Lower lobe of right lung (tissue), 2 donors: ENCODE data around the gene NEU1. TPM values are rescaled to one million over a fixed set of nuclear protein-coding genes. Genes with fewer than 3 reads are reported as not detected.
A peak's percentile ranks its signal among the peaks of the same experiment; 100 is the strongest.

Experiments
- ATAC-seq, 2 donors: fragments of 200-7000 bp; cut with Tn5 transposase; one replicate each; pipeline ENCODE4 v1.9.1; 2020 to 2022; ENCODE audit warnings: mild to moderate bottlenecking in 2 of 2, moderate library complexity in 2 of 2
- DNase-seq: peaks from one replicate; pipeline ENCODE4 v3.0.0-alpha.2; 2020
- H3K27ac ChIP-seq: fragments of 200-600 bp; one replicate; pipeline ENCODE4 v1.8.0; 2022
- H3K27me3 ChIP-seq: fragments of 200-600 bp; one replicate; pipeline ENCODE4 v1.8.0; 2022; ENCODE audit warnings: low read depth
- H3K36me3 ChIP-seq: fragments of 200-600 bp; one replicate; pipeline ENCODE4 v1.8.0; 2022; ENCODE audit warnings: mild to moderate bottlenecking
- H3K4me1 ChIP-seq: fragments of 200-600 bp; one replicate; pipeline ENCODE4 v1.8.0; 2022
- H3K4me3 ChIP-seq: fragments of 200-600 bp; one replicate; pipeline ENCODE4 v1.8.0; 2022; ENCODE audit warnings: mild to moderate bottlenecking
- H3K9me3 ChIP-seq: fragments of 200-600 bp; one replicate; pipeline ENCODE4 v1.8.0; 2022
- CTCF ChIP-seq: fragments of 200-600 bp; IDR thresholded peaks from one replicate; pipeline ENCODE4 v1.8.0; 2022; ENCODE audit warnings: antibody characterized with exemption, mild to moderate bottlenecking
- intact Hi-C: fragments of 100-400 bp; cut with DNase I; formaldehyde crosslinking; loops from one replicate; pipeline ENCODE4 v1.11.0; 2022
- total RNA-seq: library from RNA; stranded (reverse); fragmentation: NEBNext Ultra II Directional; extraction: Animal tissue kit (Norgen Biotek cat#: 25700); gene quantifications from one replicate; pipeline ENCODE4 v1.2.1, GENCODE V29; 2021
- donor health status: DM: no; HTN: yes; CAD: no; lungs with severe emphysema.

The NEU1 gene
- total RNA-seq, 1 donor from 2014 or later, result 70.5 TPM

DNA sequence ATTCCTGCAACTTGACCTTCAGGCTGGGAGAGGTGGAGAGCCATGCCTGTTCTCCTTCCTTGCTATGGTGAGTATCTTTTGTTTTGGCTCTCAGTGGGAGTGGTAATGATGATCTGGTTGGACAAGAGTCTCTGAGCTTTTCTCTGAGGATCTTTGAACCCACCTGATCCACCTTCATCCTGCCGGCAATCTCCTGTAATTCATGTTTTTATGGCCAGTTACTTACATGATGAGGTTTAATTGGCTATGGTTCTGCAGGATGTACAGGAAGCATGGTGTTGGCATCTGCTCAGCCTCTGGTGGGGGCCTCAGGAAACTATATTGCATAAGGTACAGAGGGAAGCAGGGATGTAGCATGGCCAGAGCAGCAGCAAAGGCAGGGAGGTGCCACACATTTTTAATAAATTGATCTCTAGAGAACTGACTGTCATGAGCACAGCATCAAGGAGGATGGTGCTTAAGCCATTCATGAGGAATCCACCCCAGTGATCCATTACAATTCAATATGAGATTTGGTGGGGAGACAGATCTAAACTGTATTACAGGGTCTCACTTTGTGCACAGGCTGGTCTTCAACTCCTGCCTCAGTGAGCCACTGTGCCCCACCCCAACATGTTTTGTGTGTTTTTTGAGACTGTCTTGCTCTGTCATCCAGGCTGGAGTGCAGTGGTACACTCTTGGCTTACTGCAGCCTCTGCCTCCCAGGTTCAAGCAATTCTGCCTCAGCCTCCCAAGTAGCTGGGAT, 25.1 kb downstream of the NEU1 start:
- no peak for ATAC-seq

DNA sequence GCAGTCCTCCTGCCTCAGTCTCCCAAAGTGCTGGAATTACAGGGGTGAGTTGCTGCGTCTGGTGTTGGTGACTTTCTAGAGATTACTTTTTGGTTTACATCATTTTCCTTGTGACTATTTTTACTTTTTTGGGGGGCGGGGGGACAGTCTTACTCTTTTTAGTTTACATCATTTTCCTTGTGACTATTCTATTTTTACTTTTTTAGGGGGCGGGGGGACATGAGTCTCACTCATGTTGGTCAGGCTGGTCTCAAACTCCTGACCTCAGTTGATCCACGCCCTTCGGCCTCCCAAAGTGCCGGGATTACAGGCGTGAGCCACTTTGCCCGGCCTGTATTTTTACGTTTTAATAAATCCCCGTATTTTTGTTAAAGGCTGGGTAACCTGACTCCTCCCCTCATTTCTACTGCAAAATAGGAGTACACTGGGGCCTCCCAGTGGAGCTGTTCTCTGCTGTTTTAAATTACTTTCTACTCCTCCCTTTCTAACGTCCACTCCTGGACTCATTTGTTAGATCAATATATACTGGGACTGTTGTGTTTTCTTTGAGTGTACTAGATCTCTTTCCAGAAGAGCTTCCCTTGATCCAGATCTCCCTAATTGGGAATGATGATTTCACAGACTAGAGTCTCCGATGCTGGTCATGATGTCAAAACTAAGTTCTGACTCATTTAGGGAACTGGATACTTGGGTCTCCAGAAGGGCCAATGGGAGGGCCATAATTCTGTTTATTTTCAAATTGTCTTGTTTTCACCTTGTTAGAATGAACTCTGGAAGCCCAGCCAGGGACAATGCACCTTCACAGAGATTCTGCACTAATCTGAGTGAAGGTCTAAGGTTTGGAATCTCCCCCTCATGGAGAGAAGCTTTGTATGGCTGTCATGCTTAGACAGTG, 25.9 kb downstream of the NEU1 start:
- Histone ChIP-seq H3K4me3 (peak overlapping the region; percentile 78), H3K36me3 (peaks cover 50% of the 10 kb centered on the region), H3K9me3 (no peaks in the 10 kb centered on the region), H3K4me1 (peaks cover 59% of the 10 kb centered on the region), H3K27ac (peak overlapping the region; percentile 96), H3K27me3 (no peaks in the 10 kb centered on the region)
- no peak for TF ChIP-seq CTCF
- no peak for ATAC-seq
- DNase-seq, result no peak
- intact Hi-C loops, result loop anchor here (10.0 kb wide), 1 partner anchor 102 kb away; the partner anchor contains the start of gene CLIC1

More for the DNA sequence above, 25.1 kb downstream of the NEU1 start:
- TF ChIP-seq CTCF, result no peak
- peak overlapping the region; percentile 96 for H3K27ac ChIP-seq
- intact Hi-C loops, result loop anchor here (10.0 kb wide), 1 partner anchor 103 kb away; the partner anchor contains the start of gene CLIC1
- no peaks in the 10 kb centered on the region for H3K9me3 ChIP-seq
- peaks cover 55% of the 10 kb centered on the region for H3K4me1 ChIP-seq
- peaks cover 50% of the 10 kb centered on the region for H3K36me3 ChIP-seq
- H3K4me3 ChIP-seq, result peak overlapping the region; percentile 78
- no peak for DNase-seq
- no peaks in the 10 kb centered on the region for H3K27me3 ChIP-seq

GRCh38 chr6:31836047-31836473, 26.6 kb downstream of the NEU1 start:
- H3K4me1 ChIP-seq, result peaks cover 66% of the 10 kb centered on the region
- peak overlapping the region; percentile 78 for H3K4me3 ChIP-seq
- no peak for ATAC-seq
- intact Hi-C loops, result loop anchor here (10.0 kb wide), 1 partner anchor 101 kb away; the partner anchor contains the start of gene CLIC1
- no peaks in the 10 kb centered on the region for H3K9me3 ChIP-seq
- DNase-seq, result no peak
- H3K27ac ChIP-seq, result peak overlapping the region; percentile 96
- peaks cover 46% of the 10 kb centered on the region for H3K36me3 ChIP-seq
- no peaks in the 10 kb centered on the region for H3K27me3 ChIP-seq
- no peak for TF ChIP-seq CTCF

DNA sequence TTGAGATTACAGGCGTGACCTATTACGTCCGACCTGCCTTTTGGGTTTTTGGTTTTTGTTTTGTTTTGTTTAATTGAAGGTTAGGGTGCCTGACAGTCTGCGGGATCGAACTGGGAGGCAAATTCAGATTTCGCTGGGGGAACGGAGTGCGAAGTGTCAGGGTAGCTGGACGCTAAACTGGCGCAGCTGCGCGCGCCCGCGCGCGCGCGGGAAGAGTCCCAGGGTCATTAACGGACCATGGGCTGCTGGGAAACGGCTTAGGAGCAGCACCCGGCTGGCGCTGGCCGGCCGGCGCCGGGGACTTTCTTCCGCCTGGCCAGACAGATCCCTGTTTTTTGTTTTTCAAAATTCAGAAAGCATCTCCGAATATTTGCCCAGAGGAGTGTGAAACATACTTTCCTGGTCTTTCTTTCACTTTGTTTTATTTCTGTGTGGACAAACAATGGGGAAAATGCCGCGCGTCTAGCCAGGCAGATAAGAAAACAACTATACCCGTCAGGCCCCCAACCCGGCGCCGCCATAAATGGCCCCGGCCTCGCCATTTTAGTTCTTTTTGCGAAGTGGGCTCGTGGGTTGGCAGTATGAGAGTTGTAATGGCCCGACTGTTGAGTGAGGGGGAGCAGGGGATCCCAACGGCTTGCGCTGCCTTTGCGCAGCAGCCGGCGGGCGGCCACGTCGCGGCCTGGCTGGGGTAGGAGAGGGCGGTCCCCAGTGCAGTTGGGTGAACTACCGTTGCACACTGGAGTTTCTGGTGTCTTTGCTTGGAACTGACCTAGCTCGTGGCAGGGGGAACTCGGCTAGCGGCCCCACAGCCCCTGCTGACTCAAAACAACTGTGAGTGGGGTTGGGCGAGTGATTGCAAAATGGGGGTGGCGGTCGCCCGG, 28.0 kb downstream of the NEU1 start:
- Histone ChIP-seq H3K27ac (peak overlapping the region; percentile 96), H3K4me3 (peak overlapping the region; percentile 78), H3K27me3 (no peaks in the 10 kb centered on the region), H3K9me3 (no peaks in the 10 kb centered on the region), H3K36me3 (peaks cover 34% of the 10 kb centered on the region), H3K4me1 (peaks cover 72% of the 10 kb centered on the region)
- DNase-seq (peak; percentile 90), ATAC-seq (peak; percentile 92 to 93)
- no peak for TF ChIP-seq CTCF
- intact Hi-C loops, result loop anchor here (10.0 kb wide), 1 partner anchor 100 kb away; the partner anchor contains the start of gene CLIC1
